GM23248 (cell line): ENCODE results near the gene RS1.

Source experiments
- EZH2 ChIP-seq: fragments of 200-600 bp; sonication (generic); IDR thresholded peaks from 2 replicates; pipeline ENCODE4 v1.6.1; 2018; ENCODE audit warnings: antibody characterized with exemption, mild to moderate bottlenecking; ENCODE audit not compliant: insufficient read depth, poor library complexity, severe bottlenecking
- EZH2phosphoT487 ChIP-seq: fragments of 200-600 bp; sonication (generic); IDR thresholded peaks from 2 replicates; pipeline ENCODE4 v1.6.1; 2018; ENCODE audit warnings: antibody characterized with exemption, moderate library complexity, mild to moderate bottlenecking, low read depth; ENCODE audit not compliant: insufficient read depth

- TF ChIP-seq EZH2 (no peak), EZH2phosphoT487 (no peak)
These were observed 4.6 kb upstream of the RS1 start for GRCh38 chrX:18676470-18676869.
